Measurements from ENCODE around the gene FAIM2.

Gene FAIM2

GRCh38 chr12:49939307-49939706, 35.6 kb upstream of the FAIM2 start:
- DNase-seq (ENCODE audit: low spot score) = no peak

DNA sequence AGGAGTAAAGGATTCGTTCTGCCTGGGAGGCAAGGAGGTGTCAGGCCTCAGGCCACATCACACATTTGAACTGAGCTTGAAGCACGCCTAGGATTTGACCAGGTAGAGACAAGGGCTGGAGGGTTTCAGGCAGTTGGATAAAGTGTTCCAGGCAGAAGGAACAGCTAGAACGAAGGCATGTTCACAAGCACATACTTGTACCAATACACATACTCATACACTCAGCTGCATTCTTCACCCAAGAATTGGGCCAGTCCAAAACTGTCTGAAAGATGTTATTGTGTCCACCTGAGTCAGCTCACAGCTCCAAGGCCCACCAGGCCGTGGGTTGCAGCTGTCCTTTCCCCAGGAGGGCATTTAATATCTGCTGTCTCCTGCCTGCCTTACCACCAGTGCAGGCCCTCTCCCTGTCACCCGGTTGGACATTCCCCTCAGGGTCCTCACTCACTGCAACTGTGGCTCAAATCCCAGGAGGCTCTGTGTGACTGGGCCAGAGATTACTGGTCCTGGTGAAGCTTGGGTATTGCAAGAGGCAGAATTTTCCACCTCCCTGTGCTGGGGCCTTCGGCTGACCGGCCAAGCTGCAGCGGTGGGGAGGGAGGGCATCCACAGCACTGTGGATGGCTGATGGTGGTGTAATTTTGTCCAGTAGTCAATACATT, 34.1 kb upstream of the FAIM2 start:
- no peak for DNase-seq (ENCODE audit: low spot score)

DNA sequence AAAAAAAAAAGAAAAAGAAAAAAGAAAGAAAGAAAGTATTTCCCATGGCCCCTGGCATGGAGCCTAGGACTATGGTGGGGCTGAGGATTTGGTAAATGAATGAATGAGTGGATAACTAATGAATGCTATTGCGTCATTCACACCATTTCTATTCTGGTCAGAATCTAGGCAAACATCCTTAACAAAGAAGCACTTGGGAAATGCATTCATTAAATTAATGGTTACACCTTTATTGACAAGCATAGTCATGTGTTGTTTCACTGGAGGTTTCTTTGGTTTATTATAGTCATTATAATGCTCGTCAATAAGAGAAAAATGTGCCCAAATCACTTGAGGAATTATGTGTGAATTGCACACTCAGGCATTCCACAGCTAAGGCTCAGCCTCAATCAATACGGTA, 33.2 kb upstream of the FAIM2 start:
- no peak for DNase-seq (ENCODE audit: low spot score)

DNA sequence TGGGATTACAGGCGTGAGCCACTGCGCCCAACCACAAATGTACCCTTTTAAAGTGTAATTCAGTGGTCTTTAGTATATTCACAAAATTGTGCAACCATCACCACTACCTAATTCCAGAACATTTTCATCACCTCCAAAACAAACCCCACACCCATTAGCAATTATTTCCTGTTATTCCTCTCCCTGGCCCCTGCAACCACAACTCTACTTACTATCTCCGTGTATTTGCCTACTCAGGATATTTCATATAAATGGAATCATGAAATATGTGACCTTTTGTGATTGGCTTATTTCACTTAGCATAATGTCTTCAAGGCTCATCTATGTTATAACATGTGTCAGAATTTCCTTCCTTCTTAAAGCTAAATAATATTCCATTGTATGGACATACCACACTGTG, 30.8 kb upstream of the FAIM2 start:
- no peak for DNase-seq (ENCODE audit: low spot score)

GRCh38 chr12:49933796-49934195, 30.1 kb upstream of the FAIM2 start:
- DNase-seq (ENCODE audit: low spot score) = no peak

DNA sequence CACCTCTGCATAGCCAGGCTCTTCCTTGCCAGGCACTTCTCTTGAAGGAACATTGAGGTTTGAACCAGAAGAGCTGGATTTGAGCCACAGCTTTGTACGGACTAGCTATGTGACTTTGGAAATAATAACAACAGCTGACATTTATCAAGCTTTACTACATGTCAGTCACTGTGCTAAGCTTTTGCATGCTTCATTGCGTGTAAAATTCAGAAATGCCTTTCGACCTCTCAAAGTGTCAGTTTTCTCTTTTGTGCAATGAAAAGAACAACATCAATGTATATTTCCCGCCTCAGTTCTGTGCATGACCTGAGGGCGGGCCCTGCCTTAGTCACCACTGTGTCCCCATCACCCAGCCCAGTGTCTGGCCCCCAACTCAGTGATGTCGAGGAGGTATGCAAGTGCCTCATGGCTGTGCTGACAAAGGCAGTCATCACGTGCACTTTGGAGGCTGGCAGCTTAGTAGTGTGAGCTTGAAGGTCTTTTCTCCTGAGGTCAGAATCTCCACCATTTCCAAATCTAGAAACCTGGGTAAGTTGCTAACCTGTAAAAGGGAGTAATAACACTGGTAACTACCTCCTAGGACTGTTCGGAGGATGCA, 28.9 kb upstream of the FAIM2 start:
- DNase-seq (ENCODE audit: low spot score) = no peak

- DNase-seq (ENCODE audit: low spot score) = no peak
Measured at GRCh38 chr12:49932023-49932422, 28.3 kb upstream of the FAIM2 start.

- DNase-seq (ENCODE audit: low spot score) = no peak
Measured at GRCh38 chr12:49930515-49931288, 27.0 kb upstream of the FAIM2 start.

DNA sequence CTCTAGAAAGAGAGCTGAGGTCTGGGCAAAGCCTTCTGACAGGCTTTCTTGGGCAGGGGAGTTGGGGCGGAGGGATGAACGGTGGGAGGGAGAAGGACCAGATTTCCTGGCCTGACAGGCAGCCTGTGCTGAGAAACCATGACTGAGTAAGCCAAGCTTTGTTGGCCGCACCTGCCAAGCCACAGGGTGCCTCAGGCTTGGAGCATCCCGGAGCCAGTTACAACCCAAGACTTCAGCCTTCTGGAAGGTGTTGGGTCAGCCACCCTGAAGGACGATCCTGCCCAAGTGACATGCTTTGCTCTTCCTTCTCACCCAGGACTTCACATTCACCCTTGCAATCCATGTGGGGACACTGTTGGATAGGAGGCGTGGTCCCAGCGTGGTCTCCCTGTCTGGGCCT, 25.9 kb upstream of the FAIM2 start:
- no peak for DNase-seq (ENCODE audit: low spot score)

GRCh38 chr12:49928471-49928870, 24.8 kb upstream of the FAIM2 start:
- no peak for DNase-seq (ENCODE audit: low spot score)

DNA sequence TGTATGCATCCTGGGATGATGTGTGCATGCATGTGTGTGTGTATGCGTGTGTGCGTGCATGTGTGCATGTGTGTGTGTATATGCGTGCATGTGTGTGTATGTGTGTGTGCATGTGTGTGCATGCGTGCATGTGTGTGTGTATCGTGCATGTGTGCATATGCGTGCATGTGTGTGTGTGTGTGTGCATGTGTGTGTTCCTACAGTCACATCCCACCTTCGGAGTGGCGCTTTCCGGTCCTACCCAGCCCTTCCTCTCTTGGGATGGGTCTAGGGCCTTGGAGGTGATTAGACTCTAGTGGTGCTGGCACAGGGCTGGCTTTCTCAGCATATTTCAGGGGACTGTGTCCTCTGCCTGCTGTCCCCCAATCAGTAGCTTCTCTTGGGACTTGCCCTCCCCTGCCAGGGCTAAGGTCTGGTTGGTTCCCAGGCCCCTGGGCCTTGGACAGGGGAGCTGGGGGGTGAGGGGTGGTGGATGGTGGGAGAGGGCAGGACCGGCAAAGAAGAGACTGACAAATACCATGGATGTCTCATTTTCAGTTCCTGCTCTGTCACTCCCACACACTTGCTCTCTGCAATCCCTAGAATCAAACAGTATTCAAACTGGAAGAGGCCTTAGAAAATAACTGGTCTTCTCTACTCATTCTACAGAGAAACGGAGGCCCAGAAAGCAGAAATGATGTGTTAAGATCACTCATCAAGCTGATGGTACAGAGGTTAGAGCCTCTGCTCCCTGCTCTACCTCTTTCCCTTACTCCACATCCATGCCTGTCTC, 21.9 kb upstream of the FAIM2 start:
- DNase-seq (ENCODE audit: low spot score) = no peak

- DNase-seq (ENCODE audit: low spot score) = no peak
Measured at GRCh38 chr12:49924628-49925246, 21.0 kb upstream of the FAIM2 start.

DNA sequence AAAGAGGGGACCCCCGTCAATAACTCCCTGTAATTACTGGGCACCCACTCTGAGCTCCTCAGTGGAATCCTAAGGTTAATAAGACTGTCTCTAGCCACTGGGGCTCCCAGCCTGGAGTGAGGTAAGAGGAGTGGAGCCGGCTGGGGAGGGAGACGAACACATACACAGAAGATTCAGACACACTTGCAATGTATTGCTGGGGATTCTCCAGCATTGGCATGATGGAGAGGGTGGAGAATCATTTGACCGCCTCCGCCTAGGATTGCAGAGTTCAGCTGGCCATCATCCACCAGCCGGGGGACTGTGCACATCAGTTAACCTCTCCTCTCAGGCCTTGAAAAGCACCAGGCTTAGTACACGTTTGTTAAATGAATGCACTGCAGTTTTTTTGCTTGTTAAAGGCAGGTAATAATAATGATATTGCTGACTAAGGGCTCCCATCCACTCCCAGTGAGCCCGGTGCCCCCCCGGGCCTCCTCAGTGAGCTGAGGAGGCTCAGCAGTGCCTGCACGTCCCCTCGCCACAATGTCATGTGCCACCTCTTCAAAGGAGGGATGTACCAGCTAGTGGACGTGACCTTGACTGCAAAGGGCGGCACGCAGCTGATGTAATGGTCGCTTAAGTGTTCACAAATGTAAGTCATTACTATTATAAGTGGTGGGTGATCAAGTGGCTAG, 20.3 kb upstream of the FAIM2 start:
- DNase-seq (ENCODE audit: low spot score) = no peak

DNA sequence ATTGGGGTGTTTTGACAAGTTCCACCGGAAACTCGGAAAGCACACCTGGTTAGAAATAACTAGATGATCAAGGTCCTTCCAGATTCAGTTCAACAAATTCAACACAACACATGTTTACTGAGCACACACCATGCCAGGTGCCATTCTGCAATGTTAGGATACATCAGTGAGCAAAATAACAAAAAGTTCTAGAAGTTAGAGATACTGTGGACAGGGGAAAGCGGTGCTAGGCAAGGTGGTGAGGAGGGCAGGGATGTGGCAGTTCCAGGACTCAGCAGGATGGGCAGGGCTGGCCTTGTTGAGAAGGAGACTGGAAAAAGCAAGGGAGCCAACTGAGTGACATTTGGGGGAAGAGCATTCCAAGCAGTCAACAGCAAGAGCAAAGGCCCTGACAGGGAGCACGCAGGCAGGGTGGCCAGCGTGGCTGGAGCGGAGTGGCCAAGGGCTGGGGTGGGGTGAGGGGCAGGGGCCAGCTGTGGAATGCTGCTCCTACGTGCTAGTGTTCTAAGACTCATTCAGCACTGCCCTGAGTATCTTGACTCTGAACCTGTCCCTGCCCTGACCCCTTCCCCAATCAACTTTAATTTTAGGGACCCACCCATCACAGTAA, 19.4 kb upstream of the FAIM2 start:
- DNase-seq (ENCODE audit: low spot score) = no peak

GRCh38 chr12:49922349-49923034, 18.8 kb upstream of the FAIM2 start:
- DNase-seq (ENCODE audit: low spot score) = no peak

DNA sequence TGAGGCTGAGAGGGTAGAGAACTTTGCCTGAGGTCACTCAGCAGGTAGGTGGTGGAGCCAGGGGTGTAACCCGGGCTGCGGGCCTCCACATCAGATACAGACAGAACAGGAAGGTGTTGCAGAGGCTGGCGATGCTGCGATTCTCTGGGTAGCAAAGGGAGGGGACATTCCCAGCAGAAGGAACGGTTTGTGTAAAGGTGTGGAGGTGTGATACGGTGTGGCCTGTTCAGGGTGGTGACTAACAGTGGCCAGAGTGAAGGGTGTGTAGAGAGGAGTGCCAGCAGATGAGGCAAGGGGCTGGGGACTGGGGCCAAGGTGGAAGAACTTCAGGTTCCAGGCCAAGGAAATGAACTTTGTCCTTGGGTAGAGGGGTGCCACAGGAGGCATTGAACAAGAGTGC, 18.2 kb upstream of the FAIM2 start:
- DNase-seq (ENCODE audit: low spot score) = no peak

GRCh38 chr12:49921299-49921698, 17.6 kb upstream of the FAIM2 start:
- no peak for DNase-seq (ENCODE audit: low spot score)

GRCh38 chr12:49920915-49921286, 17.2 kb upstream of the FAIM2 start:
- DNase-seq (ENCODE audit: low spot score) = no peak

DNA sequence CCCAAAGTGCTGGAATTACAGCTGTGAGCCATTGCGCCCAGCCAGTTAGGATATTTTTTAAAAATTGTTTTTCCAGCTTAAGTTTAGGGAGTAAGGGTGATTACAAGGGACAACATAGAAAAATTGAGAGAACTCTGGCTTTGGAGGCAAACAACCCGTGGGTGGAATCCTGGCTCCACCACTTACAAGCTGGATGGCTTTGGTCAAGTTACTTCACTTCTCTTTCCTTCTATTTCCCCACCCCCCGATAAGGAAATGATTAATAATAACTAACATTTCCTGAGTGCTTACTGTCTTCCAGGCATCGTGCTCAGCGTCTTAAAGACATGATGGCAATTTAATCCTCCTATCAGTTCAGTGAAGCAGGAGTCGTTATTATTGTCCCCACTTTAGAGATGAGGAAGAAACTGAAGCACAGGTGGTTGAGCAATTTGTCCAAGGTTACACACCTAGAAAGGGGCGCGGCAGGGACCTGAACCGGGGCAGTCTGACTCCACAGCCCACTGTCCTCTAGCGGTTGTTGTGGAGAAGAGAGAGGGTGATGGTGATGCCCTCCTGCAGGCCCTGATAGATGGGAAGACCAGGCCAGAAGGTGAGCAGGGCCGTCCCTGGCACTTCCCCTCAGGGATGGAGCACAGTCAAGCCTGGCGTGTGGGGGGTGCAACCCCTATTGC, 16.7 kb upstream of the FAIM2 start:
- DNase-seq (ENCODE audit: low spot score) = no peak

DNA sequence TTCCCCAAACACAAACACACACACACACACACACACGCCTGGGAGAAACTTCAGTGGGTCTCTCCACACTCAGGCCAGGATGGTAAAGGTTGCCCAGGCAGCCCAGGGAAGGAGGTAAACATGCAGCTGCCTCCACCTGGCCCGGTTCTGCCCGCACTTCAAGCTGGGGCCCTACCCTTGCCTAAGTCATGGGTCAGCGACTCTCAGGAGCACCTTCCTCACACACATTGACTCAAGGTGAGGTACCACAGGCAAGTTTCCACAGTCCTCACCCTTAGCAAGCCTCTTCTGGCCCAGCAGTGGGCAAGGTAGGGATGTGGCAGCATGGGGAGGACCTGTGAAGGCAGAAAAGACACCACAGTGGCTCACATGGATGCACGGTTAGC, 14.1 kb upstream of the FAIM2 start:
- no peak for DNase-seq (ENCODE audit: low spot score)
